NT2/D1 (cell line): Measurements from ENCODE around the gene SNCAIP.

Experiments
- SUZ12 ChIP-seq: IDR thresholded peaks from 2 replicates; pipeline ENCODE4 v1.6.1; 2011; ENCODE audit not compliant: insufficient read length, insufficient read depth; ENCODE audit errors: extremely low read depth
- YY1 ChIP-seq: IDR thresholded peaks from 2 replicates; pipeline ENCODE4 v1.6.1; 2011; ENCODE audit not compliant: insufficient read length, insufficient read depth

- TF ChIP-seq YY1 (no peak), SUZ12 (no peak)
These were observed 1.1 kb upstream of the SNCAIP start for GRCh38 chr5:122310889-122311288.
